K562 (cell line): ENCODE results near the gene ZDHHC24. TPM values are rescaled to one million over a fixed set of nuclear protein-coding genes. Genes with fewer than 3 reads are reported as not detected.
A peak's percentile ranks its signal among the peaks of the same experiment; 100 is the strongest.

Source experiments
- ATAC-seq: fragments of 200-7000 bp; cut with Tn5 transposase; 3 replicates; pipeline ENCODE4 v1.9.1; 2020; ENCODE audit warnings: moderate library complexity
- BruUV-seq: library from RNA; stranded (reverse); fragments of 400-500 nt; replicated peaks from 2 replicates; lab custom pipeline; 2021; lab: Mats Ljungman, UMichigan
- CTCF ChIA-PET: fragments of 300-600 bp; formaldehyde crosslinking; extraction: SDS; loops from one replicate; lab custom pipeline; 2021; ENCODE audit warnings: low intra/inter-chr PET ratio; lab: Yijun Ruan, JAX
- POLR2A ChIA-PET: fragments of 300-600, 350-650 bp; sonication (Branson Sonifier 250); formaldehyde crosslinking; extraction: SDS; loops from one replicate; lab custom pipeline; 2021; ENCODE audit warnings: antibody characterized with exemption, inconsistent platforms; lab: Yijun Ruan, JAX
- DNase-seq, 4 experiments: peaks; one replicate each; pipeline versions ENCODE4 v3.0.0 to v3.0.0-alpha.2; 2011 to 2018; ENCODE audit warnings: low spot score in 3 of 4, mixed read lengths in 3 of 4; ENCODE audit errors: extremely low read depth in 1 of 4
- FAIRE-seq: peaks from 2 replicates; lab custom pipeline; 2011; peaks lifted over from hg19 to GRCh38; lab: Jason Lieb, UNC
- H2AFZ ChIP-seq: 2 replicates; pipeline ENCODE4 v1.6.0; 2011; ENCODE audit warnings: low read depth, low read length, control low read depth, inconsistent platforms
- H3K27ac ChIP-seq: fragments of 200-600 bp; 3 replicates; pipeline ENCODE4 v1.8.0; 2011; ENCODE audit warnings: low read depth, mild to moderate bottlenecking, control low read depth, inconsistent platforms, low read length, moderate library complexity, mixed read lengths; ENCODE audit errors: extremely low read depth
- H3K27me3 ChIP-seq, 2 experiments: fragments of 300-600 bp in 1 of 2; 2 replicates in 1 of 2; 3 replicates in 1 of 2; pipeline versions ENCODE4 v1.6.0 to v1.8.0; 2011; ENCODE audit warnings: inconsistent platforms in 2 of 2, low read length in 2 of 2, mild to moderate bottlenecking in 1 of 2, mixed read lengths in 1 of 2, moderate library complexity in 1 of 2; ENCODE audit not compliant: control insufficient read depth in 2 of 2, insufficient read depth in 2 of 2
- H3K36me3 ChIP-seq: fragments of 300-600 bp; 3 replicates; pipeline ENCODE4 v1.8.0; 2011; ENCODE audit warnings: mild to moderate bottlenecking, low read length, inconsistent platforms; ENCODE audit not compliant: control insufficient read depth, insufficient read depth
- H3K4me1 ChIP-seq, 2 experiments: fragments of 200-600 bp in 1 of 2; replicated peaks in 1 of 2; 2 replicates in 1 of 2; 3 replicates in 1 of 2; pipeline versions ENCODE4 v1.5.1 to v1.8.0; 2011; ENCODE audit warnings: inconsistent platforms in 2 of 2, low read length in 2 of 2, mild to moderate bottlenecking in 1 of 2, mixed read lengths in 1 of 2, moderate library complexity in 1 of 2; ENCODE audit not compliant: control insufficient read depth in 2 of 2, insufficient read depth in 2 of 2
- H3K4me2 ChIP-seq: 2 replicates; pipeline ENCODE4 v1.6.1; 2011; ENCODE audit warnings: low read length, control low read depth, inconsistent platforms, mixed read lengths; ENCODE audit not compliant: insufficient read depth
- H3K4me3 ChIP-seq: fragments of 200-600 bp; sonication (generic), shearing (Covaris generic); 2 replicates; pipeline ENCODE4 v1.5.1; 2016; ENCODE audit warnings: control low read depth, inconsistent platforms
- H3K79me2 ChIP-seq: fragments of 200-600 bp; 3 replicates; pipeline ENCODE4 v1.8.0; 2011; ENCODE audit warnings: low read length, inconsistent platforms; ENCODE audit not compliant: control insufficient read depth, insufficient read depth
- H3K9ac ChIP-seq, 2 experiments: 2 replicates each; pipeline versions ENCODE4 v1.6.0 to v1.6.1; 2011; ENCODE audit warnings: low read depth in 2 of 2, low read length in 2 of 2, control low read depth in 1 of 2, inconsistent platforms in 1 of 2, mild to moderate bottlenecking in 1 of 2, mixed read lengths in 1 of 2; ENCODE audit not compliant: insufficient read depth in 1 of 2
- H3K9me1 ChIP-seq: one replicate; pipeline ENCODE4 v1.6.0; 2011; ENCODE audit warnings: inconsistent platforms, mild to moderate bottlenecking, low read length, moderate library complexity; ENCODE audit not compliant: control insufficient read depth, insufficient read depth
- H3K9me3 ChIP-seq: replicated peaks from 2 replicates; pipeline ENCODE4 v1.5.1; 2011; ENCODE audit warnings: low read depth, low read length, inconsistent platforms; ENCODE audit not compliant: control insufficient read depth, insufficient read depth
- H4K20me1 ChIP-seq: replicated peaks from 2 replicates; pipeline ENCODE4 v1.6.1; 2011; ENCODE audit warnings: low read length, inconsistent platforms, mixed read lengths; ENCODE audit not compliant: control insufficient read depth, insufficient read depth
- ARID1B ChIP-seq: fragments of 450-650 bp; IDR thresholded peaks from 2 replicates; pipeline ENCODE4 v1.6.1; 2016; ENCODE audit warnings: antibody characterized with exemption, mild to moderate bottlenecking, inconsistent platforms
- BRF1 ChIP-seq: IDR thresholded peaks from 3 replicates; pipeline ENCODE4 v1.6.1; 2011; ENCODE audit warnings: borderline replicate concordance, mild to moderate bottlenecking; ENCODE audit not compliant: insufficient read length; ENCODE audit errors: extremely low read depth
- DMBX1 ChIP-seq: fragments of 250-450 bp; sonication (Bioruptor Pico); IDR thresholded peaks from 2 replicates; pipeline ENCODE4 v1.8.0; 2022; ENCODE audit warnings: inconsistent platforms, mild to moderate bottlenecking, moderate library complexity, borderline replicate concordance
- FOSL1 ChIP-seq: fragments of 200-800 bp; sonication (Bioruptor generic); conservative IDR thresholded peaks from 2 replicates; pipeline ENCODE4 v1.6.1; 2016; ENCODE audit warnings: missing genetic modification characterization, missing compliant biosample characterization
- HDAC3 ChIP-seq: fragments of 450-650 bp; IDR thresholded peaks from 2 replicates; pipeline ENCODE4 v1.6.1; 2018; ENCODE audit warnings: borderline replicate concordance, mild to moderate bottlenecking, moderate library complexity; ENCODE audit not compliant: partially characterized antibody
- MCM7 ChIP-seq, 2 experiments: fragments of 450-650 bp; IDR thresholded peaks; 2 replicates each; pipeline ENCODE4 v1.6.1; 2016 to 2018
- NR4A1 ChIP-seq, 2 experiments: fragments of 250-450 bp in 1 of 2; fragments of 450-650 bp in 1 of 2; sonication (Bioruptor Pico) in 1 of 2; IDR thresholded peaks; 2 replicates each; pipeline versions ENCODE4 v1.4.0 to v1.6.1; 2016 to 2020; ENCODE audit warnings: mild to moderate bottlenecking in 2 of 2, missing compliant biosample characterization in 1 of 2, missing genetic modification characterization in 1 of 2, moderate library complexity in 1 of 2
- PML ChIP-seq: IDR thresholded peaks from 2 replicates; pipeline ENCODE4 v1.6.1; 2012; ENCODE audit warnings: low read length, inconsistent platforms
- POLR2G ChIP-seq: fragments of 200-400 bp; formaldehyde crosslinking; IDR thresholded peaks from 2 replicates; pipeline ENCODE4 v1.6.1; 2017; ENCODE audit warnings: low read depth, mild to moderate bottlenecking, antibody characterized with exemption, low read length, moderate library complexity
- PRMT5 ChIP-seq: sonication (generic); formaldehyde crosslinking; IDR thresholded peaks from 2 replicates; pipeline ENCODE4 v1.5.0; 2020; ENCODE audit warnings: missing genetic modification reagents
- RBM17 ChIP-seq: fragments of 200-400 bp; formaldehyde crosslinking; IDR thresholded peaks from 2 replicates; pipeline ENCODE4 v1.6.1; 2017; ENCODE audit warnings: low read depth, mild to moderate bottlenecking, low read length, borderline replicate concordance
- WHSC1 ChIP-seq: IDR thresholded peaks from one replicate; pipeline ENCODE4 v1.6.1; 2012; ENCODE audit warnings: low read length, control low read depth, inconsistent platforms
- ZC3H11A ChIP-seq: IDR thresholded peaks from 2 replicates; pipeline ENCODE4 v1.6.1; 2012; ENCODE audit warnings: low read depth, low read length, improper control_type of control experiment
- ZC3H4 ChIP-seq: sonication (generic); formaldehyde crosslinking; IDR thresholded peaks from 2 replicates; pipeline ENCODE4 v1.9.0; 2021; ENCODE audit warnings: missing genetic modification reagents, borderline replicate concordance
- ZNF140 ChIP-seq: fragments of 250-450 bp; sonication (Bioruptor Pico); IDR thresholded peaks from 2 replicates; pipeline ENCODE4 v1.8.0; 2021; ENCODE audit warnings: moderate library complexity, mild to moderate bottlenecking, inconsistent platforms
- ZNF212 ChIP-seq: fragments of 450-650 bp; formaldehyde crosslinking; IDR thresholded peaks from 2 replicates; pipeline ENCODE4 v1.4.0; 2020; ENCODE audit warnings: mild to moderate bottlenecking
- WGBS: fragments of 100-300 bp; shearing (Covaris generic); methylation state at CpG from one replicate; pipeline ENCODE4 v1.1.6; 2016; ENCODE audit warnings: low coverage, mixed read lengths; ENCODE audit not compliant: insufficient coverage; ENCODE audit errors: missing lambda C conversion rate; 5-methylcytosine and 5-hydroxymethylcytosine counted together
- in situ Hi-C: fragments of 300-500 bp; cut with MboI; formaldehyde crosslinking; loops from 4 replicates; pipeline ENCODE4 v1.15.0; 2018; ENCODE audit warnings: inconsistent platforms, mixed read lengths
- intact Hi-C: fragments of 100-400 bp; cut with micrococcal nuclease; formaldehyde crosslinking; loops from 2 replicates; pipeline ENCODE4 v1.14.2; 2022
- polyA plus RNA-seq, 8 experiments: library from polyadenylated mRNA; depleted of rRNA in 4 of 8; stranded (reverse) in 5 of 8; unstranded in 3 of 8; fragments of >200 nt; fragmentation: Nextera tagmentation in 2 of 8; fragmentation: Illumina TruSeq in 1 of 8; extraction: Ambion mirVana in 2 of 8; extraction: Trizol in 1 of 8; gene quantifications; 2 replicates each; pipeline versions ENCODE4 v1.2.1 to v1.2.3, GENCODE V29; 2011 to 2014; ENCODE audit warnings: inconsistent platforms in 1 of 8, missing spikeins in 1 of 8
- total RNA-seq, 7 experiments: library from RNA; depleted of rRNA in 6 of 7; stranded (reverse); fragments of >200 nt in 6 of 7; fragmentation: Illumina TruSeq in 2 of 7; extraction: Trizol in 2 of 7; gene quantifications; 2 replicates each; pipeline versions ENCODE4 v1.2.1 to v1.2.3, GENCODE V29; 2011 to 2021; ENCODE audit warnings: low replicate concordance in 1 of 7
- TF ChIP-seq, protein P1 (sequence below): fragments of 250-450 bp; sonication (Bioruptor Pico); IDR thresholded peaks from 2 replicates; pipeline ENCODE4 v1.5.0; 2020; ENCODE audit warnings: mild to moderate bottlenecking
- TF ChIP-seq, protein P2 (sequence below): fragments of 450-650 bp; formaldehyde crosslinking; IDR thresholded peaks from 2 replicates; pipeline ENCODE4 v1.4.0; 2020; ENCODE audit warnings: mild to moderate bottlenecking, moderate library complexity
- TF ChIP-seq, protein P3 (sequence below): fragments of 150-350 bp; conservative IDR thresholded peaks from 2 replicates; pipeline ENCODE4 v1.6.1; 2014; ENCODE audit warnings: low read length

ZDHHC24 gene
- total and polyA plus RNA-seq, 9 of the 15 experiments (the other 6 are each of a cell fraction or from before 2014, with no cell fraction given): 0.45 to 11.2 (median 2.7) TPM

DNA sequence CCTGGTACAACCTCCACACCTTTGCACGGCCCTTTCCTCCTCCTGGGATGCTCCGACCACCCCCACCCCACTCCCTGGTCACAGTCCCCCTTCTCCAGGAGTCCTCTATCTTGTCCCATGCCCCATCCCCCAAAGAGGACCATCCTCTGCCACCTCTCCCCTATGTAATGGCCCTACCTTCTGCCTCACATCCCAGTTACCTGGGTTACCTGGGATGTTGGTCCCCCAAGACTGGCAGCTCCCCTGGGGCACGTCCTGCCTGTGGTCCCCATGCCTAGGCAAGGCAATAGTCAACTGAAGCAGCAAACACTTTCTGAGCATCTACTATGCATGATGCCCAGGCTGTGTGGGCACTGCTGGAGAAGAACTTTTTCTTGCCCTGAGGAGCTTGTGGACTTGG lies 9.6 kb upstream of the ZDHHC24 start:
- in situ Hi-C loops (loop anchor here (10.0 kb wide), 1 partner anchor 259 kb away; no protein-coding TSS in a partner anchor), intact Hi-C loops (no loop called here)
- WGBS: 10% methylated on average over 2 of the region's 3 CpGs
- DNase-seq (no peak), FAIRE-seq (no peak), ATAC-seq (no peak)
- BruUV-seq: no TSS peak
- Histone ChIP-seq H3K9ac (peak overlapping the region in 1 of 2 experiments; percentile 0; a peak in 1 of 4 replicates), H3K4me3 (no peak overlapping the region), H3K36me3 (no peaks in the 10 kb centered on the region), H4K20me1 (no peaks in the 10 kb centered on the region), H3K79me2 (no peaks in the 10 kb centered on the region), H3K4me2 (no peak overlapping the region), H3K27me3 (no peaks in the 10 kb centered on the region), H3K9me3 (no peaks in the 10 kb centered on the region), H3K9me1 (no peaks in the 10 kb centered on the region), H2AFZ (no peak overlapping the region), H3K4me1 (peaks cover 5 to 22% of the 10 kb centered on the region in 2 experiments; a peak in 4 of 5 replicates), H3K27ac (no peak overlapping the region)
- ChIA-PET POLR2A (interaction anchor here (0.9 kb wide), 1 partner anchor 9 kb away, joined by 3 read pairs; no protein-coding TSS in a partner anchor), CTCF (no interaction called here)
- TF ChIP-seq RBM17 (no peak), PRMT5 (CRISPR knock-in tag) (no peak), NR4A1 (CRISPR knock-in tag; IDR thresholded peaks at IDR 0.05) (no peak), NR4A1 (tag; IDR thresholded peaks at IDR 0.05) (no peak), DMBX1 (no peak), WHSC1 (no peak), ARID1B (no peak), ZNF140 (CRISPR knock-in tag) (no peak), PML (no peak), ZC3H4 (CRISPR knock-in tag) (no peak), POLR2G (no peak), HDAC3 (no peak), ZNF212 (CRISPR knock-in tag) (no peak), MCM7 (IDR thresholded peaks at IDR 0.05) (no peak), ZC3H11A (no peak), BRF1 (no peak), FOSL1 (tag) (no peak)
- TF ChIP-seq, protein P1, sequence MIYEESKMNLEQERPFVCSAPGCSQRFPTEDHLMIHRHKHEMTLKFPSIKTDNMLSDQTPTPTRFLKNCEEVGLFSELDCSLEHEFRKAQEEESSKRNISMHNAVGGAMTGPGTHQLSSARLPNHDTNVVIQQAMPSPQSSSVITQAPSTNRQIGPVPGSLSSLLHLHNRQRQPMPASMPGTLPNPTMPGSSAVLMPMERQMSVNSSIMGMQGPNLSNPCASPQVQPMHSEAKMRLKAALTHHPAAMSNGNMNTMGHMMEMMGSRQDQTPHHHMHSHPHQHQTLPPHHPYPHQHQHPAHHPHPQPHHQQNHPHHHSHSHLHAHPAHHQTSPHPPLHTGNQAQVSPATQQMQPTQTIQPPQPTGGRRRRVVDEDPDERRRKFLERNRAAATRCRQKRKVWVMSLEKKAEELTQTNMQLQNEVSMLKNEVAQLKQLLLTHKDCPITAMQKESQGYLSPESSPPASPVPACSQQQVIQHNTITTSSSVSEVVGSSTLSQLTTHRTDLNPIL (CRISPR knock-in tag): no peak
- TF ChIP-seq, protein P2, sequence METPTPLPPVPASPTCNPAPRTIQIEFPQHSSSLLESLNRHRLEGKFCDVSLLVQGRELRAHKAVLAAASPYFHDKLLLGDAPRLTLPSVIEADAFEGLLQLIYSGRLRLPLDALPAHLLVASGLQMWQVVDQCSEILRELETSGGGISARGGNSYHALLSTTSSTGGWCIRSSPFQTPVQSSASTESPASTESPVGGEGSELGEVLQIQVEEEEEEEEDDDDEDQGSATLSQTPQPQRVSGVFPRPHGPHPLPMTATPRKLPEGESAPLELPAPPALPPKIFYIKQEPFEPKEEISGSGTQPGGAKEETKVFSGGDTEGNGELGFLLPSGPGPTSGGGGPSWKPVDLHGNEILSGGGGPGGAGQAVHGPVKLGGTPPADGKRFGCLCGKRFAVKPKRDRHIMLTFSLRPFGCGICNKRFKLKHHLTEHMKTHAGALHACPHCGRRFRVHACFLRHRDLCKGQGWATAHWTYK (CRISPR knock-in tag): no peak
- TF ChIP-seq, protein P3, sequence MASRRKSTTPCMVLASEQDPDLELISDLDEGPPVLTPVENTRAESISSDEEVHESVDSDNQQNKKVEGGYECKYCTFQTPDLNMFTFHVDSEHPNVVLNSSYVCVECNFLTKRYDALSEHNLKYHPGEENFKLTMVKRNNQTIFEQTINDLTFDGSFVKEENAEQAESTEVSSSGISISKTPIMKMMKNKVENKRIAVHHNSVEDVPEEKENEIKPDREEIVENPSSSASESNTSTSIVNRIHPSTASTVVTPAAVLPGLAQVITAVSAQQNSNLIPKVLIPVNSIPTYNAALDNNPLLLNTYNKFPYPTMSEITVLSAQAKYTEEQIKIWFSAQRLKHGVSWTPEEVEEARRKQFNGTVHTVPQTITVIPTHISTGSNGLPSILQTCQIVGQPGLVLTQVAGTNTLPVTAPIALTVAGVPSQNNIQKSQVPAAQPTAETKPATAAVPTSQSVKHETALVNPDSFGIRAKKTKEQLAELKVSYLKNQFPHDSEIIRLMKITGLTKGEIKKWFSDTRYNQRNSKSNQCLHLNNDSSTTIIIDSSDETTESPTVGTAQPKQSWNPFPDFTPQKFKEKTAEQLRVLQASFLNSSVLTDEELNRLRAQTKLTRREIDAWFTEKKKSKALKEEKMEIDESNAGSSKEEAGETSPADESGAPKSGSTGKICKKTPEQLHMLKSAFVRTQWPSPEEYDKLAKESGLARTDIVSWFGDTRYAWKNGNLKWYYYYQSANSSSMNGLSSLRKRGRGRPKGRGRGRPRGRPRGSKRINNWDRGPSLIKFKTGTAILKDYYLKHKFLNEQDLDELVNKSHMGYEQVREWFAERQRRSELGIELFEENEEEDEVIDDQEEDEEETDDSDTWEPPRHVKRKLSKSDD: no peak
